HEK293 (cell line): Measurements from ENCODE around the gene ITPR2.

Experiments used
- CTCF ChIA-PET: fragments of 350-600 bp; formaldehyde crosslinking; extraction: SDS; loops from one replicate; lab custom pipeline; 2021; ENCODE audit warnings: antibody characterized with exemption; lab: Yijun Ruan, JAX
- POLR2A ChIA-PET: fragments of 300-600 bp; formaldehyde crosslinking; extraction: SDS; loops from one replicate; lab custom pipeline; 2020; ENCODE audit warnings: antibody characterized with exemption, inconsistent platforms; lab: Yijun Ruan, JAX
- H3K27ac ChIP-seq: fragments of 200-500 bp; sonication (Bioruptor generic); 2 replicates; pipeline ENCODE4 v1.5.1; 2014; ENCODE audit warnings: low read depth, low read length, control low read depth, inconsistent platforms; ENCODE audit errors: extremely low read depth
- H3K36me3 ChIP-seq, 2 experiments: fragments of 200-500 bp in 1 of 2; sonication (Bioruptor generic) in 1 of 2; 1 replicate in 1 of 2; 2 replicates in 1 of 2; pipeline ENCODE4 v1.5.1; 2014 to 2017; ENCODE audit warnings: inconsistent platforms in 2 of 2, low read length in 2 of 2; ENCODE audit not compliant: control insufficient read depth in 2 of 2, insufficient read depth in 1 of 2
- H3K4me1 ChIP-seq: fragments of 200-500 bp; sonication (Bioruptor generic); 2 replicates; pipeline ENCODE4 v1.5.1; 2014; ENCODE audit warnings: mild to moderate bottlenecking, low read length, inconsistent platforms; ENCODE audit not compliant: control insufficient read depth, insufficient read depth
- H3K4me3 ChIP-seq: 2 replicates; pipeline ENCODE4 v1.5.1; 2011; ENCODE audit warnings: low read depth, mild to moderate bottlenecking, control low read depth, low read length, moderate library complexity
- H3K9me3 ChIP-seq: fragments of 200-500 bp; sonication (Bioruptor generic); 2 replicates; pipeline ENCODE4 v1.5.1; 2014; ENCODE audit warnings: low read depth, low read length, inconsistent platforms; ENCODE audit not compliant: control insufficient read depth, insufficient read depth
- BCL11B ChIP-seq: fragments of 450-650 bp; formaldehyde crosslinking; IDR thresholded peaks from 2 replicates; pipeline ENCODE4 v1.5.1; 2016; ENCODE audit warnings: low read depth, missing biosample characterization, missing genetic modification characterization
- EGR2 ChIP-seq: fragments of 450-650 bp; formaldehyde crosslinking; IDR thresholded peaks from 2 replicates; pipeline ENCODE4 v1.5.1; 2016; ENCODE audit warnings: low read depth, missing biosample characterization, missing genetic modification characterization
- HOXD13 ChIP-seq: sonication (generic); formaldehyde crosslinking; IDR thresholded peaks from 2 replicates; pipeline ENCODE4 v1.8.0; 2022; ENCODE audit warnings: missing genetic modification reagents, borderline replicate concordance
- KLF7 ChIP-seq: fragments of 450-650 bp; formaldehyde crosslinking; IDR thresholded peaks from 2 replicates; pipeline ENCODE4 v1.5.1; 2016; ENCODE audit warnings: missing biosample characterization, missing genetic modification characterization, borderline replicate concordance
- OVOL3 ChIP-seq: fragments of 450-650 bp; formaldehyde crosslinking; IDR thresholded peaks from 2 replicates; pipeline ENCODE4 v1.5.1; 2016; ENCODE audit warnings: missing biosample characterization, missing genetic modification characterization
- SP7 ChIP-seq: fragments of 450-650 bp; formaldehyde crosslinking; IDR thresholded peaks from 2 replicates; pipeline ENCODE4 v1.5.1; 2016; ENCODE audit warnings: missing biosample characterization, missing genetic modification characterization
- TCF7L2 ChIP-seq: IDR thresholded peaks from 2 replicates; pipeline ENCODE4 v1.6.1; 2011; ENCODE audit warnings: low read depth, mild to moderate bottlenecking, inconsistent platforms, low read length, moderate library complexity, borderline replicate concordance
- WT1 ChIP-seq: fragments of 450-650 bp; formaldehyde crosslinking; IDR thresholded peaks from 2 replicates; pipeline ENCODE4 v1.5.1; 2016; ENCODE audit warnings: missing biosample characterization, missing genetic modification characterization
- YY1 ChIP-seq: fragments of 450-650 bp; formaldehyde crosslinking; IDR thresholded peaks from 2 replicates; pipeline ENCODE4 v1.5.1; 2018; ENCODE audit warnings: missing biosample characterization, missing genetic modification characterization
- ZBTB21 ChIP-seq: fragments of 450-650 bp; formaldehyde crosslinking; IDR thresholded peaks from 2 replicates; pipeline ENCODE4 v1.5.1; 2017; ENCODE audit warnings: missing biosample characterization, missing genetic modification characterization
- ZFP41 ChIP-seq: fragments of 450-650 bp; formaldehyde crosslinking; IDR thresholded peaks from 2 replicates; pipeline ENCODE4 v1.5.1; 2016; ENCODE audit warnings: missing biosample characterization, missing genetic modification characterization, borderline replicate concordance
- ZNF112 ChIP-seq: fragments of 450-650 bp; formaldehyde crosslinking; IDR thresholded peaks from 2 replicates; pipeline ENCODE4 v1.5.0; 2017; ENCODE audit warnings: missing biosample characterization, missing genetic modification characterization
- ZNF121 ChIP-seq: fragments of 450-650 bp; formaldehyde crosslinking; IDR thresholded peaks from 2 replicates; pipeline ENCODE4 v1.5.1; 2016; ENCODE audit warnings: missing biosample characterization, missing genetic modification characterization
- ZNF169 ChIP-seq: fragments of 450-650 bp; formaldehyde crosslinking; IDR thresholded peaks from 2 replicates; pipeline ENCODE4 v1.5.1; 2016; ENCODE audit warnings: missing biosample characterization, missing genetic modification characterization
- ZNF175 ChIP-seq: fragments of 450-650 bp; formaldehyde crosslinking; IDR thresholded peaks from 2 replicates; pipeline ENCODE4 v1.5.1; 2016; ENCODE audit warnings: missing biosample characterization, missing genetic modification characterization
- ZNF274 ChIP-seq, 2 experiments: fragments of 200-500 bp in 1 of 2; fragments of 450-650 bp in 1 of 2; sonication (Bioruptor generic) in 1 of 2; formaldehyde crosslinking in 1 of 2; IDR thresholded peaks; 2 replicates each; pipeline versions ENCODE4 v1.5.1 to v1.6.1; 2014 to 2016; ENCODE audit warnings: borderline replicate concordance in 1 of 2, inconsistent platforms in 1 of 2, low read length in 1 of 2, missing biosample characterization in 1 of 2, missing genetic modification characterization in 1 of 2
- ZNF391 ChIP-seq: fragments of 450-650 bp; formaldehyde crosslinking; IDR thresholded peaks from 2 replicates; pipeline ENCODE4 v1.5.1; 2016; ENCODE audit warnings: low read depth, missing biosample characterization, missing genetic modification characterization, borderline replicate concordance
- ZNF48 ChIP-seq: fragments of 450-650 bp; formaldehyde crosslinking; IDR thresholded peaks from 2 replicates; pipeline ENCODE4 v1.5.1; 2016; ENCODE audit warnings: missing biosample characterization, missing genetic modification characterization
- ZNF510 ChIP-seq: fragments of 450-650 bp; formaldehyde crosslinking; IDR thresholded peaks from 2 replicates; pipeline ENCODE4 v1.5.1; 2018; ENCODE audit warnings: mild to moderate bottlenecking, missing genetic modification characterization, missing biosample characterization; ENCODE audit not compliant: insufficient replicate concordance
- ZNF521 ChIP-seq: fragments of 450-650 bp; formaldehyde crosslinking; IDR thresholded peaks from 2 replicates; pipeline ENCODE4 v1.5.1; 2017; ENCODE audit warnings: missing biosample characterization, mild to moderate bottlenecking, missing genetic modification characterization
- ZNF621 ChIP-seq: fragments of 450-650 bp; formaldehyde crosslinking; IDR thresholded peaks from 2 replicates; pipeline ENCODE4 v1.5.1; 2017; ENCODE audit warnings: missing biosample characterization, missing genetic modification characterization
- TF ChIP-seq, protein P1 (sequence below): fragments of 450-650 bp; formaldehyde crosslinking; IDR thresholded peaks from 2 replicates; pipeline ENCODE4 v1.5.1; 2017; ENCODE audit warnings: missing biosample characterization, mild to moderate bottlenecking, missing genetic modification characterization, moderate library complexity

The ITPR2 gene

DNA sequence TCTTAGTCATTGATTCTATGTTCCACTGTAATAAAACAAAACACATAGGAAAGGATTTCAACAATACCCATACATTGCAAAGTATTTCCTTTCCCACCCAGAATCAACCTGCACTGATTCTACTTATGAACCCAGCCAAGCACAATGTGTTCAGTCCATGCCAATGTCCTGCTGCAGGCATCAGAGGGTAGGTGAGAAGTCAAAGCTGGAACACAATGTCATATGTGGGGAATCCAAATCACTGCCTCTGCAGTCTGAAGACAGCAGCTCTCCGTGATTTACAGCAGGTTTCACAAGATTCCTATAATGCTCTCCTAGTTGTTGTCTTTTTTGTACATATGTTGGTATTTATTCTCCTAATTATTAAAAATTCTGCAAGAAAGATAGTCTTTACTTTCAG, 25.7 kb downstream of the ITPR2 start:
- CTCF ChIA-PET: no interaction called here
- TF ChIP-seq ZFP41 (no peak), ZNF48 (tag by site-specific recombination) (no peak), ZNF510 (no peak), ZNF521 (no peak), ZNF175 (tag by site-specific recombination) (no peak)
- TF ChIP-seq, all 188 proteins: peak for 0
- no peaks in the 10 kb centered on the region; a peak in 1 of 3 replicates for H3K36me3 ChIP-seq

DNA sequence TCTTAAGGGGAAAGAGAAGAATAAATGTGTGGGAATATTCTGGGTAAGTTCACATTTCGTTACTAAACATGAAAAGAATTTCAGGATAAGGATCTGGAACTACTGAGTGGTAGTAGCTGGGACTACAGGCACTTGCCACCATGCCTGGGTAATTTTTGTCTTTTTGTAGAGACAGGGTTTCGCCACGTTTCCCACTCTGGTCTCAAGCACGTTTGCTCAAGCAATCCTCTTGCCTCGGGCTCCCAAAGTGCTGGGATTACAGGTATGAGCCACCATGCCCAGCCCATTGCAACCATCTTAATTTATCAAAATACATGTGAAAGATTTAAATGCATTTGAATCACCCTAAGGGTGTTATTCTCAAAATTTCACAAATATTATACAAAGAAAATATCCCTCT, 26.4 kb downstream of the ITPR2 start:
- POLR2A ChIA-PET: no interaction called here
- Histone ChIP-seq H3K4me3 (no peak overlapping the region), H3K4me1 (peaks cover 9% of the 10 kb centered on the region)
- no peak for TF ChIP-seq ZNF112 (tag by site-specific recombination)
- no peak for TF ChIP-seq TCF7L2
- TF ChIP-seq, protein P1, sequence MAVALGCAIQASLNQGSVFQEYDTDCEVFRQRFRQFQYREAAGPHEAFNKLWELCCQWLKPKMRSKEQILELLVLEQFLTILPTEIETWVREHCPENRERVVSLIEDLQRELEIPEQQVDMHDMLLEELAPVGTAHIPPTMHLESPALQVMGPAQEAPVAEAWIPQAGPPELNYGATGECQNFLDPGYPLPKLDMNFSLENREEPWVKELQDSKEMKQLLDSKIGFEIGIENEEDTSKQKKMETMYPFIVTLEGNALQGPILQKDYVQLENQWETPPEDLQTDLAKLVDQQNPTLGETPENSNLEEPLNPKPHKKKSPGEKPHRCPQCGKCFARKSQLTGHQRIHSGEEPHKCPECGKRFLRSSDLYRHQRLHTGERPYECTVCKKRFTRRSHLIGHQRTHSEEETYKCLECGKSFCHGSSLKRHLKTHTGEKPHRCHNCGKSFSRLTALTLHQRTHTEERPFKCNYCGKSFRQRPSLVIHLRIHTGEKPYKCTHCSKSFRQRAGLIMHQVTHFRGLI (tag by site-specific recombination): no peak
- TF ChIP-seq ZBTB21: no peak
- TF ChIP-seq HOXD13 (CRISPR knock-in tag): no peak
- no peak for TF ChIP-seq YY1 (tag by site-specific recombination)
- no peak for TF ChIP-seq WT1 (tag by site-specific recombination)
- no peak for TF ChIP-seq ZFP41
- TF ChIP-seq OVOL3 (tag by site-specific recombination): no peak
- no peak for TF ChIP-seq EGR2 (tag by site-specific recombination)
- no peak for TF ChIP-seq KLF7
- no peak for TF ChIP-seq SP7 (tag by site-specific recombination)
- TF ChIP-seq ZNF121 (tag by site-specific recombination): no peak
- TF ChIP-seq BCL11B (tag by site-specific recombination): no peak
- no peak for TF ChIP-seq ZNF169 (tag by site-specific recombination)
- no peak for TF ChIP-seq ZNF274 (IDR thresholded peaks at IDR 0.05; ENCODE audit: low read length)
- TF ChIP-seq ZNF274 (tag by site-specific recombination; IDR thresholded peaks at IDR 0.05; ENCODE audit: borderline replicate concordance): no peak
- TF ChIP-seq, all 188 proteins: peak for 0
- Histone ChIP-seq H3K27ac (no peak overlapping the region), H3K9me3 (no peaks in the 10 kb centered on the region), H3K36me3 (no peaks in the 10 kb centered on the region)
- CTCF ChIA-PET: no interaction called here

More for the DNA sequence above, 25.7 kb downstream of the ITPR2 start:
- no peak overlapping the region for H3K4me3 ChIP-seq
- no peaks in the 10 kb centered on the region for H3K9me3 ChIP-seq
- POLR2A ChIA-PET: no interaction called here
- peaks cover 9% of the 10 kb centered on the region for H3K4me1 ChIP-seq
- no peak overlapping the region for H3K27ac ChIP-seq

DNA sequence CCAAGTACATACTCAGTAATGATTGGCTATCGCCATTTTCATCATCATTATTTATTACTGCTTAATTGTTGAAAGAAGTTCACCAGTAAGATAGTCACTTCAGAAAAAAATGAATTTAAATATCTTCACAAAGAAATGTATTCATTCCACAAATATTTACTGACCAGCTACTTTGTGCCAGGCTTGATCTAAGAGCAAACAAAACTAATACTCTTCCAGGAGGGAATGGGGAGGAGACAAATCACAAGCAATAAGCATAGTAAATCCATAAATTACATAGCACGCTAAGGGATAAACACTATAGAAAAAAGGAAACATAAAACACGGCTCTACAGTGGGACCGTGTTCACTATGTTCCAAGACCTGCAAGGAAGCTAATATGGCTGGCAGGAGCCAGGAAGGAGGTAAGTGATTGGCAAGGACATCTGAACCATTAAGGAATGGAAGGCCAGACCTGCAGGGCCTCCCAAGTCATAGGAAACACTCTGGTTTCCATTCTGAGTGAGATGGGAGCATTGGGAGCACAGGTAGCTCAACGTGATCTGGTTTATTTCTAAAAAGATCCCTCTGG, 27.5 kb downstream of the ITPR2 start:
- TF ChIP-seq ZNF391 (tag by site-specific recombination) (no peak), ZNF621 (no peak)
- TF ChIP-seq, all 188 proteins: peak for 0
- H3K4me3 ChIP-seq: no peak overlapping the region
- CTCF ChIA-PET: no interaction called here
- no peaks in the 10 kb centered on the region for H3K36me3 ChIP-seq
- POLR2A ChIA-PET: no interaction called here
- H3K9me3 ChIP-seq: no peaks in the 10 kb centered on the region
- H3K27ac ChIP-seq: no peak overlapping the region
- peaks cover 9% of the 10 kb centered on the region for H3K4me1 ChIP-seq
